AG04450 (cell line): ENCODE measurements around the gene CHST1. TPM values are rescaled to one million over a fixed set of nuclear protein-coding genes. Genes with fewer than 3 reads are reported as not detected.

ENCODE experiments used
- CTCF ChIA-PET: fragments of 300-600, 350-600 bp; formaldehyde crosslinking; extraction: SDS; loops from one replicate; lab custom pipeline; 2022; ENCODE audit warnings: antibody characterized with exemption, inconsistent platforms; lab: Charles Lee
- POLR2A ChIA-PET: fragments of 350-600 bp; formaldehyde crosslinking; extraction: SDS; loops from one replicate; lab custom pipeline; 2021; ENCODE audit warnings: antibody characterized with exemption, inconsistent platforms; lab: Yijun Ruan, JAX
- DNase-seq: peaks from one replicate; pipeline ENCODE4 v3.0.0-alpha.2; 2011; ENCODE audit warnings: low read depth, low spot score
- H3K27ac ChIP-seq: one replicate; pipeline ENCODE4 v1.5.1; 2012; ENCODE audit warnings: low read depth, low read length, control low read depth
- H3K27me3 ChIP-seq: one replicate; pipeline ENCODE4 v1.6.0; 2012; ENCODE audit warnings: low read length; ENCODE audit not compliant: control insufficient read depth, insufficient read depth
- H3K4me3 ChIP-seq: 2 replicates; pipeline ENCODE4 v1.5.1; 2011; ENCODE audit warnings: mild to moderate bottlenecking, low read depth, low read length, control low read depth
- H3K9me3 ChIP-seq: 2 replicates; pipeline ENCODE4 v1.5.1; 2012; ENCODE audit warnings: low read length; ENCODE audit not compliant: control insufficient read depth, insufficient read depth
- polyA plus RNA-seq: library from polyadenylated mRNA; depleted of rRNA; stranded (reverse); fragments of >200 nt; gene quantifications from 2 replicates; pipeline ENCODE4 v1.2.3, GENCODE V29; 2011
- TF ChIP-seq, protein P1 (sequence below): IDR thresholded peaks from 2 replicates; pipeline ENCODE4 v1.5.1; 2011; ENCODE audit warnings: low read depth, low read length, control low read depth, inconsistent platforms

CHST1 gene
- polyA plus RNA-seq, 1 experiment = 0.06 TPM

GRCh38 chr11:45692808-45693453 lies 27.5 kb upstream of the CHST1 start:
- H3K9me3 ChIP-seq = no peaks in the 10 kb centered on the region
- no peak overlapping the region for H3K27ac ChIP-seq
- POLR2A ChIA-PET = no interaction called here
- H3K27me3 ChIP-seq = peaks cover 8% of the 10 kb centered on the region
- no peak overlapping the region for H3K4me3 ChIP-seq
- CTCF ChIA-PET = interaction anchor here (1.6 kb wide), 1 partner anchor 38 kb away, joined by 7 read pairs; no protein-coding TSS in a partner anchor
- no peak for DNase-seq
- TF ChIP-seq, protein P1, sequence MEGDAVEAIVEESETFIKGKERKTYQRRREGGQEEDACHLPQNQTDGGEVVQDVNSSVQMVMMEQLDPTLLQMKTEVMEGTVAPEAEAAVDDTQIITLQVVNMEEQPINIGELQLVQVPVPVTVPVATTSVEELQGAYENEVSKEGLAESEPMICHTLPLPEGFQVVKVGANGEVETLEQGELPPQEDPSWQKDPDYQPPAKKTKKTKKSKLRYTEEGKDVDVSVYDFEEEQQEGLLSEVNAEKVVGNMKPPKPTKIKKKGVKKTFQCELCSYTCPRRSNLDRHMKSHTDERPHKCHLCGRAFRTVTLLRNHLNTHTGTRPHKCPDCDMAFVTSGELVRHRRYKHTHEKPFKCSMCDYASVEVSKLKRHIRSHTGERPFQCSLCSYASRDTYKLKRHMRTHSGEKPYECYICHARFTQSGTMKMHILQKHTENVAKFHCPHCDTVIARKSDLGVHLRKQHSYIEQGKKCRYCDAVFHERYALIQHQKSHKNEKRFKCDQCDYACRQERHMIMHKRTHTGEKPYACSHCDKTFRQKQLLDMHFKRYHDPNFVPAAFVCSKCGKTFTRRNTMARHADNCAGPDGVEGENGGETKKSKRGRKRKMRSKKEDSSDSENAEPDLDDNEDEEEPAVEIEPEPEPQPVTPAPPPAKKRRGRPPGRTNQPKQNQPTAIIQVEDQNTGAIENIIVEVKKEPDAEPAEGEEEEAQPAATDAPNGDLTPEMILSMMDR = no peak

DNA sequence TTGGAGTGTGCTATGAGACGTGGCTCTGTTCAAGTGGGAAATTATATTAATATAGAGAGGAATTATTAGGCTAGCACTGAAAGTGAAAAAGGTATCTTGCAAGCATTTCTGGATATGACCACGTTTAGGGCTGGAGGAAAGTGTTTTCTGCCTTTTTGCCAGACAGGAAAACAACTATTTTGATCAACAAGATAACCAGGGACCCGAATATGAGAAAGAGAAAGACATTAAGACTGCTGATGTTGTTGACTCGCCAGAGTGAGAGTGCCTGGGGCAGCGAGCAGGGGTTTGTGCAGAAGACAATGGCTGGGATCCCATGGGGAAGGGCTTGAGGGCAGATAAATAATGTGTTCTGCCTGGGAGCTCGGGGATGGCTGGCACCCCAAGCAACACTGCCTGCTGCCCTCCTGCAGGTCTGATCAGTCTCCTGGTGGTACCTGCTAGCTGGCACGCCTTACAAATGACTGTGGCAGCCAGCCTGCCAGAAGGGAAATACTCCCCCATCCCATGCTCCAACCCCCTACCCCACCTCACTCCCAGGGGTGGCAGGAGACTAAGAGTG lies 23.1 kb upstream of the CHST1 start:
- Histone ChIP-seq H3K27ac (no peak overlapping the region), H3K9me3 (no peaks in the 10 kb centered on the region), H3K4me3 (no peak overlapping the region), H3K27me3 (peaks cover 8% of the 10 kb centered on the region)
- POLR2A ChIA-PET = no interaction called here
- no peak for DNase-seq
- CTCF ChIA-PET = no interaction called here
- TF ChIP-seq, protein P1 = no peak

GRCh38 chr11:45687836-45688235 lies 22.4 kb upstream of the CHST1 start:
- Histone ChIP-seq H3K27me3 (peaks cover 9% of the 10 kb centered on the region), H3K4me3 (no peak overlapping the region), H3K27ac (no peak overlapping the region), H3K9me3 (no peaks in the 10 kb centered on the region)
- DNase-seq = no peak
- POLR2A ChIA-PET = no interaction called here
- CTCF ChIA-PET = no interaction called here
- TF ChIP-seq, protein P1 = no peak

GRCh38 chr11:45685964-45686537 lies 20.6 kb upstream of the CHST1 start:
- CTCF ChIA-PET = no interaction called here
- H3K4me3 ChIP-seq = no peak overlapping the region
- no peak overlapping the region for H3K27ac ChIP-seq
- H3K9me3 ChIP-seq = no peaks in the 10 kb centered on the region
- TF ChIP-seq, protein P1 = no peak
- H3K27me3 ChIP-seq = peaks cover 8% of the 10 kb centered on the region
- POLR2A ChIA-PET = no interaction called here
- DNase-seq = no peak

GRCh38 chr11:45684440-45684839 lies 19.0 kb upstream of the CHST1 start:
- H3K9me3 ChIP-seq = no peaks in the 10 kb centered on the region
- H3K27me3 ChIP-seq = peaks cover 5% of the 10 kb centered on the region
- H3K27ac ChIP-seq = no peak overlapping the region
- CTCF ChIA-PET = no interaction called here
- TF ChIP-seq, protein P1 = no peak
- POLR2A ChIA-PET = interaction anchor here (0.5 kb wide), 1 partner anchor 147 kb away, joined by 3 read pairs; no protein-coding TSS in a partner anchor
- no peak overlapping the region for H3K4me3 ChIP-seq
- DNase-seq = no peak
